Esophagus muscularis mucosa (tissue), 3 donors: Measurements from ENCODE around the gene ADAMTS10.

Experiments used
- CTCF ChIP-seq, 3 experiments: fragments of 200-600 bp in 2 of 3; fragments of 450-650 bp in 1 of 3; sonication (generic) in 2 of 3; IDR thresholded peaks; one replicate each; pipeline ENCODE4 v1.5.1; 2017 to 2019; ENCODE audit warnings: antibody characterized with exemption in 3 of 3, mild to moderate bottlenecking in 2 of 3, moderate library complexity in 1 of 3
- POLR2AphosphoS5 ChIP-seq, 2 donors: sonication (generic); formaldehyde crosslinking; IDR thresholded peaks; one replicate each; pipeline ENCODE4 v1.6.1; 2017; ENCODE audit warnings: antibody characterized with exemption in 2 of 2

GRCh38 chr19:8617984-8618383 is 7.5 kb upstream of the ADAMTS10 start:
- TF ChIP-seq CTCF (IDR thresholded peaks at IDR 0.05) (no peak), POLR2AphosphoS5 (IDR thresholded peaks at IDR 0.05) (no peak)
